ENCODE measurements around the gene VPS37C.

DNA sequence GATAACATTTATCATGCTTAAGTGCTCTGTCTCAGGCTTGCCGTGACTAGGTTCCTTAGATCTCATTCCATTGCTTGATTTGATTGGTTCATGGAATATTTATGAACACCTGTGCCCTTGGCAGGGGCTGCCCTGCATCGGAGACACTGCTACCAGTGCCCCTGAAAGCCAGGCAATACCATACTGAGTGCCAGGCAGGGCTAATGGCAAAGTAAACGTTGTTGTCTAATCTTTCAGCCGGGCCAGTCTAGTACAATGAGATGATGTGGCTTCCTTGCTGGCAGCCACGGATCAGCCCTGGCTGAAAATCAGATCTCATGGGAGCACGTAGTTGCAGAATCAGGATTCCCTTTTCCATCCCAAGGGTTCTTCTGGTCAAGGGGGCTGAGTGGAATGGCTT, 37.1 kb upstream of the VPS37C start:
- TF ChIP-seq EZH2phosphoT487 (IDR thresholded peaks at IDR 0.05) (no peak), CTCF (IDR thresholded peaks at IDR 0.05) (no peak), EZH2 (IDR thresholded peaks at IDR 0.05) (no peak)
